NCI-H2107 (cell line): ENCODE data around the gene SHLD2.
"Not testable (repeated sequence)": the region's sequence is repeated elsewhere in the genome, so short reads cannot be mapped to it uniquely, and the experiment has no call there.

Source experiments
- DNase-seq: peaks from one replicate; lab custom pipeline; 2025; lab: John Stamatoyannopoulos, UW

The SHLD2 gene

GRCh38 chr10:87094373-87095235 is at the start of gene SHLD2, which contains the start of gene GLUD1:
TSS of gene SHLD2 (plus strand) at chr10:87095206. CDS start at chr10:87151355, 56,149 bp downstream.
TSS of gene GLUD1 (minus strand) at chr10:87094843. CDS start at chr10:87094769, 74 bp downstream.
- DNase-seq: peak; percentile 30

DNA sequence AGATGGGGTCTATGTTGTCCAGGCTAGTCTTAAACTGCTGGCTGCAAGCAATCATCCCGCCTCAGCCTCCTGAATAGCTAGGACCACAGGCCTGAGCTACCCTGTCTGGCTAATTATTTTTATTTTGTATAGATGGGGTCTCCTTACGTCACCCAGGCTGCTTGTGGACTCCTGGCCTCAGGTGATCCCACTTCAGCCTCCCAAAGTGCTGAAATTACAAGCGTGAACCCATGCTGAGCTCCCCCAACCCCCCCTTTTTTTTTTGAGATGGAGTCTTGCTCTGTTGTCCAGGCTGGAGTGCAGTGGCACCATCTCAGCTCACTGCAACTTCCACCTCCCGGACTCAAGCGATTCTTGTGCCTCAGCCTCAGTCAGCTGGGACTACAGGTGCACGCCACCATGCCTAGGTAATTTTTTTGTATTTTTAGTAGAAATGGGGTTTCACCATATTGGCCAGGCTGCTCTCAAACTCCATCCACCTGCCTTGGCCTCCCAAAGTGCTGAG is 49.5 kb upstream of the SHLD2 start:
- no peak for DNase-seq

DNA sequence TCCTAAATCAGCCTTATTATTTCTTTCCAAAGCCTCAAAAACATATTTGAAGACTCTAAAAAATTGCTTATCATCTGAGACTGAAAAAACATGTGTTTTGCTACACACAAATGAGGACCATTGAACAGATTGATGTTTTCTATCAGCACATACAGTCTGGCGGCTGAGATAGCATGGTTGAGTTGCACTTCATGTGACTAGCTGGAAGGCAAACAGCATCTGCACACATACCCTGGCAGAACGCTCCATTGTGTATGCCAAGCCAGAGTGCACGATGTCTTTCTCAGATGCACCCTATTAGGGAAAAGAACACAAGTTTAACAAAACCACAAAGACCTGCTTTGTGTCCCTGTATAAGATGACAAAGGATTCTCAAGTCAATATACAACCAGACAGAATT is 41.9 kb upstream of the SHLD2 start:
- DNase-seq: no peak

DNA sequence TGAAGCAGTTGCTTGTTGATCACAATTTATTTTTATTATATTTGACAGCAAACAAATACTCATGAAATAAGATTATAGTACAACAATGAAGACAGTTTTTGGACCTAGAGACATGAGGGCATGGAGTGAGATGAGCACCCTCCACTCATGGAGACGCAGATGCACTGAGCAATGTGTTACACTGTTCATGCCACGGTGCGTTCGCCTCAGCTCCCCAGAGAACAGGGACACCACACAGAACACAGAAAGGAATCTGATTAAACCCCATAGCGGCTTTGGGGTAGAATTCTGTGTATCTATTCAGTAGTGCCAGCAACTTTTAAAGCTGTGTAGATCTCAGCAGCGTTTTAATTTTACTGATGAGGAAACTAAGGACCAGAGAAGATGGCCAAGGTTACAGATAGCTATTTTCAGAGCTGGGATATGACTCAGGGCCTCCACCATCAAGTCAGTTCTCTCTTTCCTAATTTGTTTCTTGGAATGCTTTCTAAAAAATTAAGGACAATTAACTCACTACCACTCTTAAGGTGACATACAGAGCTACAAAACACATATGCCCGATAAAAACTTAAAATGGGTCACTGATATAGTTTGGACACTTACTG is 41.3 kb upstream of the SHLD2 start:
- no peak for DNase-seq

DNA sequence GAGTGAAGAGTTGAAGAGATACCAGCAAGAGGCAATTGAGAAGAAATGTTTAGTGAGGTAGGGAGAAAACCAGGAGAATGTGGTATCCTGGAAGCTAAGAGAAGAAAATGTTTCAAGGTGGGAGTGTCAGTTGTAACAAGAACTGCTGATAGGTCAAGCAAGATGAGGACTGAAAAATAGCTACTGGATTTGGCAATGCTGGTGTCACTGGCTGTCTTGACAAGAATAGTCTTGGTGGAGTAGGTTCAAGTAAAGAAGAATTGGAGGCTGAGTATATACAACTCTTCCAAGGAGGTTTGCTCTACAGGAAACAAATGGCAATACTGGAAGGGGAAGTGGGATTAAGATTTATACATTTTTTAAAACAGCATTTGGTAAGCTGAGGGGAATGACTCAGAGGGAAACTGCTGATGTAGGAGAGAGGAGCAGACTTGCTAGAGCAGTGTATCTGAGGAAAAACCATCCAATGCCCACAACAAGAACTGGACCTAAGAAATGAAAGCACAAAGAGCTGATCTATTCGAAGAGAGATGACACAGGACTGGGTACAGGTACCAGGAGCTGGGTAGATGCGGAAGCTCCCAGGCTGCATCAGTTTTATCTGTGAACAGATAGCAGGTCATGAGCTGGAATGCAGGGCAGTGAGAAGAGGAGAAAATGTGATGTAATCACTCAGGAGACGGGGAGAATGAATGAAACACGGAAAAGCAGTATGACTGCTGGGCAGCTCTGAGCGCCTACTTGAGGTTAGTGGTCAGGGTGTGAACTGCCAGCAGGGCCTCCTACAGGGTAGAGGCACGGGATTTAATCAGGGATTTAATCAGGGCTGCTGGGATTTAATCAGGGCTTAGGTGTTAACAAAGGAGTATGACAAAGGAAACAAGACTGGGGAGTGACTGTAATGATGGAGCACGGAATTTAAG is 40.4 kb upstream of the SHLD2 start:
- no peak for DNase-seq

DNA sequence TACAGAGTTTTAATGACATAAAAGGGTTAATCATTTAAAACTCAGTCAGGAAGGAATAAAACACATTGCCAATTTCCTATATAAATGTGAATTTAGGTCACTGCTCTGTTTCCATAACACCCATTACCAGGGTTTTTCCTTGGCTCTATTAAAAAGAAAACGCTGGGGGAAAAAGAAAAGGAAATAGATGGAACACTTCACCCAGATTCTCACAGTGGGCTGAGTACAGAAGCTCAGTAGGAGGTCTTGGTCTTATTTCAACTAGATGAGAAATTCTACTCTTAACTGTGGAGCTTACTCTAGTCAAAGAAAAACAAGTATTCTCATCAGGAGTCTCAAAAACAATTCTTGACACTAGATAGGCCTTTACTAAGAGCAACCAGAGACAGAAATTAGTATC is 36.8 kb upstream of the SHLD2 start:
- no peak for DNase-seq

DNA sequence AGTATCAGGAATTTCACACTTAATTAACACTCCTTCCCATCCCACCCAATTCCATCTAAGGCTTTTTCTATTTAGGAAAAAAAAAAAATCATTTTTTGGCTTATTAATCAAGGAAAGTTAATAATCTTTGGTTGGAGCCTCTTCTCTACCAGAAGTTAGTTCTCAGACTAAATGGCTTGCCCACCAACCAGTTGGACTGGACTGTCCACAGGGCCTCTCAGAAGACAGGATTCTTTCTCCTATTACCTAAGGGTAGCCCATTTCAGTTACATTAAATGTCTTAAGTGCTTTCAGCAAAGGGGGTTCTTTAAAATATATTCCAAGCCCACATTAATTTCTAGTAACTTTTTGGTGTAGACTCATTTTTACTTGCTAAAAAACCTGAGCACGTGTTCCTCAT is 35.6 kb upstream of the SHLD2 start:
- no peak for DNase-seq

GRCh38 chr10:87060280-87060928 is 34.6 kb upstream of the SHLD2 start:
- DNase-seq: no peak

GRCh38 chr10:87064651-87065050 is 30.4 kb upstream of the SHLD2 start:
- DNase-seq: no peak

GRCh38 chr10:87066178-87066577 is 28.8 kb upstream of the SHLD2 start:
- no peak for DNase-seq

DNA sequence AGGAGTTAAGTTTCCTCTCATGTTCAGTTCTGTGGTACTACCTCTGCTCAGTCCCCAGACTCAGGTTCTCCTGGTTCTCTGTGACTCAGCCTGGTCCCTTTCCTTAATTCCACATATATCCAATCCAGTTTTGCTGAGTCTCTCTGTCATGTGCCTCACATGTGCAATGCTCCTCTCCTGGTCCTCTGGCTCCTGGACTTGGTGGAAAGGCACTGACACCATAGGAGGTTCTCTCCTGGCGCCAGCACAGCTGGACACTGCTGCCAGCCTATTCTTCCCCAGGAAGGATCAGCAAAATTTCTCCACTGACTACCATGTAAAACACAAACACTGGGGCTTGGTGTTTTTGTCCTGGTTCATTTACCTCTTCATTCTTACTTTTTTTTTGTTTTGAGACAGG is 28.1 kb upstream of the SHLD2 start:
- DNase-seq: no peak

DNA sequence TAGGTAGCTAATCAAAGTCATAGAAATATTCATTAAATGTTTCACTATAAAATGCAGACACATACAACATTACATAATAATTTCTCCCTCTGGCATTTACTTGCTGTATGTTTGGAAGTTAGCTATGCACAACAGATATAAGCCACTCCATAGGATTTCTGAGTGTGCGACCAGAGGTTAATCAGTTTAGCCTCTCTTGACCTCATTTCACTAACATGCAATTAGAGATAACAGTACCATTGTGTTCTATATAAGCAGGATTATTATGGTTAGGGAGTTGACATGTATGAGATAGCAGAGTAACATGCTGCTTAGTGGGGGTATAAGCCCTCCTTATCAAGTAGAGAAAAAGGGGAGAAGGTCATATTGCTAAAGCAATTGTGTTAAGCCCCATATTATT is 26.7 kb upstream of the SHLD2 start:
- no peak for DNase-seq

- DNase-seq: no peak
Observed at GRCh38 chr10:87072449-87072848, 22.6 kb upstream of the SHLD2 start.

DNA sequence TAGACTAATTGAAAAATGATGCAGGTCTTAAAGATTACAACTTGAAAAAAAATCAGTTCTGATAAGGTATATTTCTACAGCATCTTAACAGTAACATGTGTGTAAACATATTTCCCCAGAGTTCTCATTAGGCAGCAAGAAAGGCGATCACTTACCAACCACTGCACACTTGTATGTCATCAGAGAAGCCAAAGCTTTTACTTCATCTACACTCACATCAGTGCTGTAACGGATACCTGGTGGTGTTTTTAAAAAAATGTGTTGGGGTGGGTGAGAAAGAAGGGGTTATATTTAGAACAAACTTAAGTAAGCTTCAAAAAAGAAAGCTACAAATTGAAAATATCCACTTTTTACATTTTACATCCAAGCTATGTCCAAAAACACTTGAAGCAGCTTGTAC is 18.6 kb upstream of the SHLD2 start:
- not testable (repeated sequence) for DNase-seq

GRCh38 chr10:87079106-87079836 is 15.7 kb upstream of the SHLD2 start:
- DNase-seq: no peak

- DNase-seq: not testable (repeated sequence)
Observed at GRCh38 chr10:87080621-87081020, 14.4 kb upstream of the SHLD2 start.

- DNase-seq: not testable (repeated sequence)
Observed at GRCh38 chr10:87081574-87081973, 13.4 kb upstream of the SHLD2 start.

- not testable (repeated sequence) for DNase-seq
Observed at GRCh38 chr10:87082219-87082618, 12.8 kb upstream of the SHLD2 start.

DNA sequence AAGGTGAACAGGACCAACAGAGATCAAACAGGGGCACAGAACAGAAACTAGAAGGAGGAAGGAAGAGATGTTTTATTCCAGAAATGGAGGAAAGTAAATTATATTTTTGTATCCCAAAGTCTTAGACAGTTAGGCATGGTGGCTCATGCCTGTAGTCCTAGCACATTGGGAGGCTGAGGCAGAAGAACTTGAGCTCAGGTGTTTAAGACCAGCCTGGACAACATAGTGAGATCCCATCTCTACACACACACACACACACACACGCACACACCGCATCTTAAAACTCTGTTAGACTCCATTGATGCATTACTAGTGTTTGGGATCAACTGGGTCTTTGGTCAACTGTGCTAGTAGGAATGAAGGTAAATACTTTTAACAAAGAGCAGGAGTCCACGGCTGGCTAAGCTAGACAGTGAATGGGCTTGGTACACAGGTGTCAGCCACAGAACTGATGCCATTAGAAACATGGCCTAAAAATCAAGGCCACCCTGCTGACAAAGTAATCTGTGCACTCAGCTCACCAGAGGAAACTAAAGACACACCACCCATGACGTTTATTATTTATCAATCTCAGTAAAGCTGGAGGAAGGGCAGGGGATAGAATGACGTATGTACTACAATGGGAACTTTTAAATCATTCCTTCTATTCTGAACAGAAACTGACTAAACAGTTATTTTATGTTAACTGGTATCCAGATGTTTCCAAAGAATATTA is 11.3 kb upstream of the SHLD2 start:
- not testable (repeated sequence) for DNase-seq

DNA sequence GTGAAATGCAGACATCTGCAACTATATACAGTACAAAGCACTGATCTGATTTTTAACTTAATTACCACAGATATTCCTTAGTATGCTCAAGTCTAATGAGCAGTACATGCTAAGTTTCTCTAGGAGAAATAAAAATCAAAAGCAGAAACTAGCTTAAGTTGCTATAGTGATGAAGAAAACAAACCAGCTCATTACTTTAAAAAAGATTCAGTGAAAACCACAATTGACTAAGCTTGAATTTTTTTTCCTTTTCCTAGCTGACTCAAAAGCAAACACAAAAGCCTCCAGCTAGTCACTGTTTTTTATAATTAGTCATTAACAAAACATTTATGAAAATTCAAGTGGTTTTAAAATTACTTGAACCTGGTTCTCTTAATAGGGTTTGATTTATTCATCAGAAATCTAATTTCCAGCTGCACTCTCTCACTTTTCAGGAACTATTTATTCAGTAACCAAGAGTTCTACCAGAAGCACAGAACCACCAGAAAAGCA is 10.7 kb upstream of the SHLD2 start:
- not testable (repeated sequence) for DNase-seq
